ENCODE results near the gene ADH7.
"Not testable (repeated sequence)": the region's sequence is repeated elsewhere in the genome, so short reads cannot be mapped to it uniquely, and the experiment has no call there.

The ADH7 gene

GRCh38 chr4:99414902-99415301 is 20.2 kb downstream of the ADH7 start:
- not testable (repeated sequence) for FAIRE-seq

DNA sequence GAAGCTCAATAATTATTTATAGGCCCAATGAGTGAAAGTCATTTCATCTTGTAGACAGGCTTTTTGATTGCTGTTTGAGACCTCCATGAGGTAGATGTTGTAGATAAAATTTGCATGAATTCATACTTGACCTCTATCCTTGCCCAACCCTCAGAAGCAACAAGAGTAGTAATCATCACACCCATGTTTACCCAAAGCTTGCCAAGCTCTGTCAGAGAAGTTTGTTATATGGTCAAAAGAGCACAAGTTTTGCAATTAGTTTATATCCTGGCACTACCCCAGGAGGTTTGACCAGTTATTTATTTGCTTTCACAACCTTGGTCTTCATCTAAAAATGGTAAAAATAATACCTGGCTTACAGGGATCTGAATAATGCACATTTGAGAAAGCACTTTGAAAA is 20.7 kb downstream of the ADH7 start:
- no peak for FAIRE-seq

DNA sequence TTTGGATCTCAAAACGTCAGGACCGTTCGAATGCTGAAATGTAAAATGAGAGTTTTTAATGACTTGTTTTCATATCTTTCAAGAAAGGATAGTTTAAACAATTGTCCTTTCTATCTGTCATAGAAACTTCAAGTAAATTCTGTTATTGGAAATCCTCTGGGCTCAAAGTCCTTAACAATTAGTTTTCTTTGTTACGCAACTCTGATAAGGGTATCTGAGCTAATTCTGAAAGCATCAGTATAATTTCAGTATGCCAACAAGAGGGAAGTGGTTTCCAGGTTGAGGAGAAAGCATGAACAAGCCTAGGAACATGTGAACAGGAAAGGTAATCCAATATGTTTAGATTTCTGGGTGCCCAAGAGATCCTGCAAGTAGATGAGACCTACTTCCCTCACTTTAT is 22.0 kb downstream of the ADH7 start:
- peak; percentile 9 for FAIRE-seq

- no peak for FAIRE-seq
These were observed 24.1 kb downstream of the ADH7 start for GRCh38 chr4:99411041-99411440.

- no peak for FAIRE-seq
These were observed 25.1 kb downstream of the ADH7 start for GRCh38 chr4:99410075-99410474.

GRCh38 chr4:99408346-99408745 is 26.8 kb downstream of the ADH7 start:
- FAIRE-seq, result no peak

GRCh38 chr4:99405433-99406115 is 29.6 kb downstream of the ADH7 start:
- FAIRE-seq, result no peak

DNA sequence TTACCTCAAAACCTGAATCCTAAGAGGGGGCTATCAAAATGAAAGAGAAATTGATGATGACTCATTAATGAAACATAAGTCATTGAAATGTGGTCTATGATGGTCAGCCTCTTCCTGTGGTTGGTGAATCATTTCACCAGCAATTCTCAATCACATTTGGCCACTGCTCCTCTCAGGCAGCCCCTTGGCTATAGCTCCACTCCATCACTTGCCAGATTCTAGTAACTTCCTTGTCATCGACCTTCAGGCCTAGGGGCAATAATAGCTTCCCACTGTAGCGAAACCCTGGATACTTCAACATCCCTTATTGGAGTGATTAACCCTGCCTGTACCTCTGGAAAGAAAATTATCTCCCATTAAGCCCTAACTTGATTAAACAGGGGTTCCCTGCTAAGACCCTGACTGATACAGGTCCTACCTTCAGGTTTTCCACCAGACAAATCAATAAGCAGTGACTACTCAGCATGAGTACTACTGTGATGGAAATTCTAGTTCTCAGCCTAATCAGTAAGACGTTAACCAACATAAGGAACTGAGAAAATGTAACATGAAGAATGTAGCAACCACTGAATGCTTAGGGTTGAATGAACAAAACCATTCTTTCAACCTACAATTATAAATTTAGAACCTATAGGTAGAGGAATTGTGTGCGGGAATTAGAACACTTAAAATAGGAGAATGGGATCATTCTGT is 30.4 kb downstream of the ADH7 start:
- FAIRE-seq, result no peak

- peak; percentile 89 for FAIRE-seq
These were observed 31.6 kb downstream of the ADH7 start for GRCh38 chr4:99403380-99404184.

DNA sequence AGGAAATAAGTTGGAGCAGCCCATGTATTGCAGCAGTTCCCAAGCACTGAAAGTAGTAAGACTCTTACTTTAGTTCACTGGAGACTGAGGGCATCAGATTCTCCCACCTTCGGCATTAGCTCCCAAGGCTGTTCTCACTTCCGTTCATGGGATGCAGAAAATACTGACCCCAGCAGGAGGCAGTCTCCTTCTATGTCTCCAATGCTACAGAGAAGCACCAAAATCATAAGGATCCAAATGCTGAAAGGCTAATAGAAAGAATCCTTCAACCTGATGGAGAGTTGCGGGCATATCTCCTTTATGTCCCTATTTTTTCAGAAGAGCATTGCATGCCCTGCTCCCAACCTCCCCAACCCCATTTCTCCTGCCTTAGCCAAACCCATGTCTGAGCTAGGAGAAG is 32.4 kb downstream of the ADH7 start:
- FAIRE-seq, result no peak

DNA sequence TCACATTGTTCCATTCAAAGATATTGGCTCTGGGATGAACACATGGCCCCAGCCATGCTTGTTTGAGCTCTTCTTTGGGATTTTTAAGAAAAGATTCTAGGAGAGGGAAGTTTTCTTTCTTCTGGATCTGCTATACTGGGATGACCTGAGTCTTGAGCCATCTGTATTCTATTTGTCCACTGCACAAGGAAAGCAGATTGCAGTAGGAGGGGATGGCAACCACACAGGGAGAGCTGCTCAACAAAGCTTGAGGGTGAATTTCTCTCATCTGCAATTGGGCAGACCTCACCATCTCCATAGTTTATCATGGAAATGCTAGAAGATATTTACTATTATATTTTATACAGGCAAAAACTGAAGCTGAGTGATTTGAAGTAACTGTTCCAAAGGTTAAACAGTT is 34.3 kb downstream of the ADH7 start:
- no peak for FAIRE-seq

- FAIRE-seq, result no peak
These were observed 36.1 kb downstream of the ADH7 start for GRCh38 chr4:99399017-99399416.

DNA sequence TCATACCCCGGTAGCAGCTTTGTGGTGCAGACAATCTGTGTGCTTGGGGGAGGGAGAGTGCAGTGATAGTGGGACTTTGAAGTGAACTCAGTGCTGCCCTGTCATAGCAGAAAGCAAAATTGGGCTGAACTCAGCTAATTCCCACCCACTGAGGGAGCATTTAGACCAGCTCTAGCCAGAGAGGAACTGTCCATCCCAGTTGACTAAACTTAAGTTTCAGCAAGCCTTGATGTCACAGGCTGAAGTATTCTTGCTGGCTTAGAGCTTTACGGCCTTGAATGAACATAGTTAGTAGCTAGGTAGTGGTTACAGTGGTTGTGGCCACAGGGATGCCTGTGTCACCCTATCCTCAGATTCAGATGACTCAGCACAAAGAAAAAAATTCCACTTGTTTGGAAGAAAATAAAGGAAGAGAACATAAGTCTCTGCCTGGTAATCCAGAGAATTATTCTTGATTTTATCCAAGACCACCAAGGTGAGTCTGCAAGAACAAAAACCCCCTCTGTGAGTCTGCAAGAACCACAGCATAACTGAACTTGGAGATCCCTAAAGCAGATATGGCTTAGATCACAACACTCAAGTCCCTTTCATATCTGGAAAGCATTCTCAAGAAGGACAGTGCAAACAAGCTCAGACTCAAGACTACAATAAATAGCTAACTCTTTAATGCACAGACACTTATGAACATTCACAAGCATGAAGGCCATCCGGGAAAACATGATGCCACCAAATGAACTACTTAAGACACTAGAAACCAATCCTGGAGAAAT is 39.4 kb downstream of the ADH7 start:
- no peak for FAIRE-seq

DNA sequence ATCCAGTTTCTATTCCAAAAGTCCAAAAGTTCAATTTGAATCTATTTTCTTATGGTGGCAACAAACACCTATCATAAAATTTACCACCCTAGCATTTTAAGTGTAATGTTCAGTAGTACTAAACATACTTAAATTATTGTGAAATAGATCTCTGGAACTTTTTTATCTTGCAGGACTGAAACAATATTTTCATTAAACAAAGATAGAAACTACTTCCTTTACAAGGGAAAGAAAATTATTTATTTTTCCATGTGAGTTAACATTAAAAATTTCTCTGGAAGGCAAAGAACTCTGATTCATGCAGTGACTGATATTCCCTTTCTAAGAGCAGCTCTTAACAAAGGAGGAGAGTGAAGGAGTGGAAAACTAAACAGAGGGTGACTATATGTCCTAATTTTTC is 40.2 kb downstream of the ADH7 start:
- peak; percentile 36 for FAIRE-seq

DNA sequence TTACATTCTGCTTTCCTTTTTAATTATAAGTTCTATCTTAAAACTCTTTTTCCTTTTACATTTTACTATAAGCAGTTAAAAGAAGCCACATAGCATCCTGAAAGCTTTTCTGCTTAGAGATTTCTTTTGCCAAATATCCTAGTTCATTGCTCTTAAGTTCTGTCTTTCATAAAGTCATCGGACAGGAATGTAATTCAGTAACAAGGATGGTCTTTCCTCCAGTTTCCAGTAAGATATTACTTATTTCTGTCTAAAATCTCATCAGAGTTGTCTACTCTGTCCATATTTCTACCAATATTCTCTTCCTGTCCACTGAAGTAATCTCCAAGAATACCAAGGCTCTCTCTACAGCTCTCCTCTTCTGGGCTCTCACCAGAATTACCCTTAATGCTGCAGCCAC is 45.1 kb downstream of the ADH7 start:
- no peak for FAIRE-seq

- FAIRE-seq, result no peak
These were observed 45.5 kb downstream of the ADH7 start for GRCh38 chr4:99389606-99390005.

GRCh38 chr4:99383833-99384392 is 51.2 kb downstream of the ADH7 start:
- no peak for FAIRE-seq

DNA sequence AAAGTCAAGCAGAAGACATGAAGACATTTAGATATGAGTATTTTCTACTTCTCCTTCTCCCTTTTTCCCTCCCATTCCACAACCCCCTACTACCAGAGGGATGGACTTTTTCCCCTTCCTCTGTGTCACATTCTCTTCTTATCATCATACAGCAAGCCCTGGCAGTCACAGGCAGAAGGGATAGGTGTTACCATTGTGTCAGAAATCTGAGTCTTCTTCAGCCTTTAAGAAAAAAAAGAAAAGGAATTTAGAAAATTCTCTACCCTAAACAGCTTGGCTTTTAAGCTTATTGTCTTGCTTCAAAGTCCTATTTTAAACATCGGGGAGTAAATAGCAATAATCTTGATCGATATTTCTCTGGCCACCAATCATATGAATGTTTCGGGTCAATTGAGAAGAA is 51.7 kb downstream of the ADH7 start:
- no peak for FAIRE-seq

- FAIRE-seq, result no peak
These were observed 52.3 kb downstream of the ADH7 start for GRCh38 chr4:99382745-99383360.

DNA sequence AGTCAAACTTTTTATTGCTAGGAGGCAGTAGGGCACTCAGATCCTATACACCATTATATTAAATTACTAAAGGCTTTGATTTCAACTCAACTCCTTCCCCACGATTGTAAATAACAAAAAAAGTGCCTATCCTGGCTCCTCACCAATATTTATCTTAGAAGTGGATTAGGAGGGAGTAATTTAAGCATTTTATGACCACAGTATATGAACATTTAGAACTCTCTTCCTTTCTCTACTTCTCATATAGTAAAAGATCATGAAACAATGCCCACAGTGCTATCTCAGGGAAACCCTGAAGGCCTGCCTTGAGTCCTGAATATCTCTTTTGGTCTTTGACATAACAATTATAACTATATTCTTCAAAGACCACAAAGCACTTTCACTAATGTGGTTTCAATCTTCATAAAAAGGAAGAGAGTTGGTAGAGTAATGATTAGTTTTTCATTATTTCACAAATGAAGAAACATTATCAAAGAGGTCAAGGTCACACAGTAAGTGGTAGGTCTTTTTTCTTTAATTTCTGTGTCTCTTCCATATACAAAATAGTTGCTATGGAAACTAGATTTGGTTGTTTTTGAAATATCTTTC is 53.5 kb downstream of the ADH7 start:
- FAIRE-seq, result no peak

GRCh38 chr4:99379571-99379970 is 55.6 kb downstream of the ADH7 start:
- no peak for FAIRE-seq

GRCh38 chr4:99378876-99379275 is 56.3 kb downstream of the ADH7 start:
- no peak for FAIRE-seq
